GM06990 (cell line): ENCODE data around the gene ZNF574.
"Not testable (repeated sequence)": the region's sequence is repeated elsewhere in the genome, so short reads cannot be mapped to it uniquely, and the experiment has no call there.

Source experiments
- DNase-seq: peaks from one replicate; pipeline ENCODE4 v3.0.0-alpha.2; 2011; ENCODE audit not compliant: insufficient read length; ENCODE audit errors: extremely low read depth
- H3K27me3 ChIP-seq: replicated peaks from 2 replicates; pipeline ENCODE4 v1.6.0; 2011; ENCODE audit warnings: low read length; ENCODE audit not compliant: control insufficient read depth, insufficient read depth
- H3K36me3 ChIP-seq: 2 replicates; pipeline ENCODE4 v1.5.1; 2011; ENCODE audit warnings: low read length; ENCODE audit not compliant: control insufficient read depth, insufficient read depth
- H3K4me3 ChIP-seq: replicated peaks from 2 replicates; pipeline ENCODE4 v1.5.1; 2011; ENCODE audit warnings: low read depth, mild to moderate bottlenecking, control low read depth, low read length
- TF ChIP-seq, protein P1 (sequence below): IDR thresholded peaks from 2 replicates; pipeline ENCODE4 v1.5.1; 2011; ENCODE audit warnings: low read length, control low read depth, mild to moderate bottlenecking, inconsistent platforms; ENCODE audit not compliant: insufficient read depth, poor library complexity, severe bottlenecking

Gene ZNF574

DNA sequence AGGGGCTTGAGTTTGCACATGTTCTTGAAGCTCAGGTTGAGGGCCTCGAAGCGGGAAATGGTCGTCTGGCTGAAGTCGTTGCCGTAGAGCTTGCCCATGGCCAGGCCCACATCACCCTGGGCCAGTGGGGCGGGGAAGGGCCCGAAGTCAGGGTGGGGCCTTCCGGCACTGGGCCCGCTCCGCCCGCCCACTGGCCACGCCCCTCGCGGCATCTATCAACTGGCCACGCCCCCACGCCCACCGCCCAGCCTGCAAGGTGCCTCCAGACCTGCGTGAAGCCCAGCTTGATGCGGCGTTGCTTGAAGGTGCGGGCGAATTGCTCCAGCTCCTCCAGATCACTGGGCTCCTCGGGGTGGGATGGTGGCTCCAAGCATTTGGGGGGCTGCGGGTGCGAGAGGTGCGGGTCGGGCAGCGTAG lies 19.9 kb downstream of the ZNF574 start:
- peaks cover 47% of the 10 kb centered on the region for H3K36me3 ChIP-seq
- TF ChIP-seq, protein P1, sequence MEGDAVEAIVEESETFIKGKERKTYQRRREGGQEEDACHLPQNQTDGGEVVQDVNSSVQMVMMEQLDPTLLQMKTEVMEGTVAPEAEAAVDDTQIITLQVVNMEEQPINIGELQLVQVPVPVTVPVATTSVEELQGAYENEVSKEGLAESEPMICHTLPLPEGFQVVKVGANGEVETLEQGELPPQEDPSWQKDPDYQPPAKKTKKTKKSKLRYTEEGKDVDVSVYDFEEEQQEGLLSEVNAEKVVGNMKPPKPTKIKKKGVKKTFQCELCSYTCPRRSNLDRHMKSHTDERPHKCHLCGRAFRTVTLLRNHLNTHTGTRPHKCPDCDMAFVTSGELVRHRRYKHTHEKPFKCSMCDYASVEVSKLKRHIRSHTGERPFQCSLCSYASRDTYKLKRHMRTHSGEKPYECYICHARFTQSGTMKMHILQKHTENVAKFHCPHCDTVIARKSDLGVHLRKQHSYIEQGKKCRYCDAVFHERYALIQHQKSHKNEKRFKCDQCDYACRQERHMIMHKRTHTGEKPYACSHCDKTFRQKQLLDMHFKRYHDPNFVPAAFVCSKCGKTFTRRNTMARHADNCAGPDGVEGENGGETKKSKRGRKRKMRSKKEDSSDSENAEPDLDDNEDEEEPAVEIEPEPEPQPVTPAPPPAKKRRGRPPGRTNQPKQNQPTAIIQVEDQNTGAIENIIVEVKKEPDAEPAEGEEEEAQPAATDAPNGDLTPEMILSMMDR: no peak
- no peaks in the 10 kb centered on the region for H3K27me3 ChIP-seq
- no peak for DNase-seq
- H3K4me3 ChIP-seq: no peak overlapping the region

DNA sequence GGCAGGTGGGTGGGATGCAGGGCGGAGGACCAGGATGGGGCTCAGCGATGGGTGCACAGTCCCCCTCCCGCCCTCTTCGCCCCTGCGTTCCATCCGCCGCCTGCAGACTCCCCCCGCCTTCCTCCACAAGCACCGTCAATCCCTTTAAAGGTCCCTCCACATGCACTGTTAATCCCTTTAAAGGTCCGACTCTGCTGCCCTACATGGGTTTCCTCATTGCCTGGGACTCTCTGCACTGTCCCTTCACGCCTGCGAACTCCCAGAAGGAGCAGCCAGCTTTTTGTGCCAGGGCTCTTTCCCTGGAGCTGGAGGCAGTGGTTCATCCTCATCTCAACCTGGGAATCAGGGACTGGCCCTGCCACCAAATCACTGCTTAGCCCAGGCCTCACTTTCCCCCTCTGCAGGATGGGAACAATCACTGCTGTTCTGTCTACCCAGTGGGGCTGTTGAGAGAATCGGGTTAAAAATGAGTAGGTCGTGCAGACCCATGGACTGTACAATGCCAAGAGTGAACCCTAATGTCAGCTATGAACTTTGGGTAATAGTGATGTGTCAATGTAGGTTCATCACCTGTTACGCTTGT lies 20.4 kb downstream of the ZNF574 start:
- H3K4me3 ChIP-seq: no peak overlapping the region
- TF ChIP-seq, protein P1: no peak
- no peaks in the 10 kb centered on the region for H3K27me3 ChIP-seq
- no peak for DNase-seq
- peaks cover 48% of the 10 kb centered on the region for H3K36me3 ChIP-seq

DNA sequence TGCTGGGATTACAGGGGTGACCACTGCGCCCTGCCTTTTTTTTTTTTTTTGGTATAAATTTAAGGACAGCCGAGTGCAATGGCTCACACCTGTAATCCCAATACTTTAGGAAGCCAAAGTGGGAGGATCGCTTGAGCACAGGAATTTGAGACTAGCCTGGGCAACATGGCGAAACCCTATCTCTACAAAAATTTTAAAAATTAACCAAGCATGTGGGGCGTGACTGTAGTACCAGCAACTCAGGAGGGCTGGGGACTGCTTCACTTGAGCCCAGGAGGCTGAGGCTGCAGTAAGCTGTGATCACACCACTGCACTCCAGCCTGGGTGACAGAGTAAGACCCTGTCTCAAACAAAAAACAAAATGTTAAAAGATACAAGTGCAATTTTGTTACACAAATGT lies 21.5 kb downstream of the ZNF574 start:
- TF ChIP-seq, protein P1: no peak
- peaks cover 42% of the 10 kb centered on the region for H3K36me3 ChIP-seq

DNA sequence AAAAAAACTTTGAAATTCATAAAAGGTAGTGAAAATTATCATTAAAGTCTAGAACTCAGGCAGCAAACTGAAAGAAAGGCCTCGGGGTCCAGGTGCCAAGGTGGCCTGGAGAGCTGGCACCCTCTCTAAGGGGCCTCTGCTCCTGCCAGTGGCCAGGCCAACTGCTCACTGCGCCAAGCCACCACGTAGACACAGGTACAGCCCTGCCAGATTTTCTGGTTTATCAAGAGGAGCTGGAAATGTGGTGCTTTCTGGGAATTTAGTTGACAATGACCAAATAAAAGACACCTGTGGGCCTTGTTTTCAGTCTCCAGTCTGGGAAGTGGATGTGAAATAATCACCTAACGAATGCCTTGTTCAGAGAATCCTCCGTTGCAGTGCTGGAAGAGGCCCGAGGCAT lies 22.8 kb downstream of the ZNF574 start:
- peaks cover 39% of the 10 kb centered on the region for H3K36me3 ChIP-seq
- TF ChIP-seq, protein P1: no peak
- H3K4me3 ChIP-seq: no peak overlapping the region
- no peak for DNase-seq
- no peaks in the 10 kb centered on the region for H3K27me3 ChIP-seq

More for the DNA sequence above, 21.5 kb downstream of the ZNF574 start:
- H3K4me3 ChIP-seq: no peak overlapping the region
- no peak for DNase-seq
- H3K27me3 ChIP-seq: no peaks in the 10 kb centered on the region

DNA sequence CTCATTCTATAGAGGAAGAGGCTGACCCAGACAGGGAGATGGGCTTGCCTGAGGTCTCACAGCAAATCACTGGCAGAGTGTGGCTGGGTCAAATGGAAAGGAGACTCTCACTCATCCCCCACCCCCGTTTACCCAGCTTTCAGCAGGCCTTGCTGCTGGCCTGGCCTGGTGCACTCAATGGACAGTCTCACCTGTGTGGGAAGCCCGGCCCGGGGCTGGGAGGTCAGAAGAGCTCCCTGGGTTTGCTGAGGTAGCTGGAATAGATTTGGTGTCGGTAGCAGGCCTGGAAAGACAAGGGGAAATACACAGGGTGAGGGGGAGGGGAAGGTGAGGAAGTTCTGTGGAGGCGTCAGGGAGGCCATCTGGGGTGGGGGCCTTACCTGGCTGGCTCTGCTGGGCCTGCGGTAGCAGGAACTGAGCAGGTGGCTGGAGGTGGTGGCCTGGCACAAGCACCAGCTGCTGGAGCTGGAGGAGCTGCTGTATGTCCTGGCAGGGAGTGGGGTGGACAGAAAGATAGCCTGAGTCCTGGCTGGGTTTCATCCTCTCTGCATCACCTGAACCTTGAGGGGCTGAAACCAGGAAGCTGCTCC lies 23.5 kb downstream of the ZNF574 start:
- TF ChIP-seq, protein P1: no peak
- Histone ChIP-seq H3K27me3 (no peaks in the 10 kb centered on the region), H3K36me3 (peaks cover 36% of the 10 kb centered on the region), H3K4me3 (no peak overlapping the region)
- DNase-seq: no peak

DNA sequence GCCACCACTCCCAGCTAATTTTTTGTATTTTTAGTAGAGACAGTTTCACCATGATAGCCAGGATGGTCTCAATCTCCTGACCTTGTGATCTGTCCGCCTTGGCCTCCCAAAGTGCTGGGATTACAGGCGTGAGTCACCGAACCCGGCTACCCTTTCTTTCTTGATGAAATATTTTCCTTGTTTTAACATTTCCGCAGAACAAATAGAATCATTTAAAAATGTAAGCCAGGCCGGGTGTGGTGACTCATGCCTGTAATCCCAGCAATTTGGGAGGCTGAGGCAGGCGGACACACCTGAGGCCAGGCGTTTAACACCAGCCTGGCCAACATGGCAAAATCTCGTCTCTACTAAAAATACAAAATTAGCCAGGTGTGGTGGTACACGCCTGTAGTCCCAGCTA lies 24.3 kb downstream of the ZNF574 start:
- not testable (repeated sequence) for DNase-seq, H3K4me3 ChIP-seq, H3K27me3 ChIP-seq
- peaks cover 29% of the 10 kb centered on the region for H3K36me3 ChIP-seq
